Measurements from ENCODE around the gene ISOC2. TPM values are rescaled to one million over a fixed set of nuclear protein-coding genes. Genes with fewer than 3 reads are reported as not detected.

The ISOC2 gene
- total and polyA plus RNA-seq, 2 experiments from 2014 or later: 72.2 to 79.3 TPM

- H3K27me3 ChIP-seq: peaks cover 67% of the 10 kb centered on the region
- H2AFZ ChIP-seq: no peak overlapping the region
- no peaks in the 10 kb centered on the region for H3K9me3 ChIP-seq (ENCODE audit: low read depth)
- WGBS (ENCODE audit: low lambda C conversion rate, missing lambda C conversion rate): 31% methylated on average over 10 of the region's 16 CpGs
- H3K9me2 ChIP-seq (replicated peaks; ENCODE audit: insufficient read depth): no peaks in the 10 kb centered on the region
- peaks cover 11% of the 10 kb centered on the region for H3K4me1 ChIP-seq (ENCODE audit: insufficient read depth)
- TF ChIP-seq EZH2 (IDR thresholded peaks at IDR 0.05; ENCODE audit: borderline replicate concordance): no peak
- no peak for TF ChIP-seq CTCF (IDR thresholded peaks at IDR 0.05; ENCODE audit: poor library complexity)
- no peak for TF ChIP-seq EZH2phosphoT487 (IDR thresholded peaks at IDR 0.05; ENCODE audit: low read depth, severe bottlenecking, unreplicated experiment)
- no peaks in the 10 kb centered on the region for H4K20me1 ChIP-seq (ENCODE audit: insufficient read depth, poor library complexity, severe bottlenecking)
- no peaks in the 10 kb centered on the region for H3K36me3 ChIP-seq (replicated peaks; ENCODE audit: insufficient read depth, low read depth)
- no peak for DNase-seq (ENCODE audit: low spot score)
- H3K4me2 ChIP-seq: no peak overlapping the region
- H3K79me2 ChIP-seq: no peaks in the 10 kb centered on the region
- H3K4me3 ChIP-seq: no peak overlapping the region
- no peak overlapping the region for H3K27ac ChIP-seq
These were observed 13.8 kb downstream of the ISOC2 start for GRCh38 chr19:55447421-55448174.

DNA sequence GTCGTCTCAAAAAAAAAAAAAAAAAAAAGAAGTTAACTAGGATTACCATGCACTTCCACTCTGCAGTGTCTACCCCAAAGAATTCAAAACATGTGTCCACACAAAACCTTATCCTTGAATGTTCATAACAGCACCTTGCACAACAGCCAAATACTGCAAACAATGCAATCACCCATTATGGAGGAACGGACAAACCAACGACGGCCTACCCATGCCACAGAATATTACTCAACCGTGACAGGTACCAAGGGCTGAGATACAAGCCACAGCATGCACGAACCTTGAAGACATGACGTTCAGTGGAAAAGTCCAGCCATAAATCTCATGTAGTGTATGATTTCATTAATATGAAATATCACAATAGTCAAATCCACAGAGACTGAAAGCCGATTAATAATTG, 15.4 kb downstream of the ISOC2 start:
- Histone ChIP-seq H3K9me3 (ENCODE audit: low read depth) (no peaks in the 10 kb centered on the region), H3K4me1 (ENCODE audit: insufficient read depth) (no peaks in the 10 kb centered on the region), H4K20me1 (ENCODE audit: insufficient read depth, poor library complexity, severe bottlenecking) (no peaks in the 10 kb centered on the region), H3K36me3 (replicated peaks; ENCODE audit: insufficient read depth, low read depth) (no peaks in the 10 kb centered on the region), H3K4me3 (no peak overlapping the region), H3K79me2 (no peaks in the 10 kb centered on the region), H3K27me3 (peaks cover 65% of the 10 kb centered on the region), H3K9me2 (replicated peaks; ENCODE audit: insufficient read depth) (no peaks in the 10 kb centered on the region), H2AFZ (no peak overlapping the region), H3K4me2 (no peak overlapping the region), H3K27ac (no peak overlapping the region)
- WGBS (ENCODE audit: low lambda C conversion rate, missing lambda C conversion rate): 80% methylated on average over 8 of the region's 8 CpGs
- TF ChIP-seq EZH2phosphoT487 (IDR thresholded peaks at IDR 0.05; ENCODE audit: low read depth, severe bottlenecking, unreplicated experiment): no peak
- no peak for TF ChIP-seq CTCF (IDR thresholded peaks at IDR 0.05; ENCODE audit: poor library complexity)
- no peak for TF ChIP-seq EZH2 (IDR thresholded peaks at IDR 0.05; ENCODE audit: borderline replicate concordance)
- no peak for DNase-seq (ENCODE audit: low spot score)

GRCh38 chr19:55444646-55445045, 16.8 kb downstream of the ISOC2 start:
- H4K20me1 ChIP-seq (ENCODE audit: insufficient read depth, poor library complexity, severe bottlenecking): no peaks in the 10 kb centered on the region
- no peak overlapping the region for H2AFZ ChIP-seq
- 58% methylated on average over 11 of the region's 11 CpGs for WGBS (ENCODE audit: low lambda C conversion rate, missing lambda C conversion rate)
- H3K4me1 ChIP-seq (ENCODE audit: insufficient read depth): no peaks in the 10 kb centered on the region
- H3K9me3 ChIP-seq (ENCODE audit: low read depth): no peaks in the 10 kb centered on the region
- H3K36me3 ChIP-seq (replicated peaks; ENCODE audit: insufficient read depth, low read depth): no peaks in the 10 kb centered on the region
- no peak overlapping the region for H3K27ac ChIP-seq
- no peak overlapping the region for H3K4me2 ChIP-seq
- no peak for DNase-seq (ENCODE audit: low spot score)
- no peaks in the 10 kb centered on the region for H3K79me2 ChIP-seq
- no peak overlapping the region for H3K4me3 ChIP-seq
- peaks cover 69% of the 10 kb centered on the region for H3K27me3 ChIP-seq
- no peaks in the 10 kb centered on the region for H3K9me2 ChIP-seq (replicated peaks; ENCODE audit: insufficient read depth)
- TF ChIP-seq CTCF (IDR thresholded peaks at IDR 0.05; ENCODE audit: poor library complexity) (no peak), EZH2 (IDR thresholded peaks at IDR 0.05; ENCODE audit: borderline replicate concordance) (no peak), EZH2phosphoT487 (IDR thresholded peaks at IDR 0.05; ENCODE audit: low read depth, severe bottlenecking, unreplicated experiment) (no peak)

Data from hepatocyte (in vitro differentiated cells).